Tibial nerve (tissue), 4 donors: ENCODE data around the gene RBM17.

ENCODE experiments used
- EP300 ChIP-seq, 2 donors: sonication (generic); formaldehyde crosslinking; IDR thresholded peaks; one replicate each; pipeline ENCODE4 v1.6.1; 2017; ENCODE audit warnings: antibody characterized with exemption in 2 of 2, mild to moderate bottlenecking in 1 of 2
- POLR2A ChIP-seq, 2 donors: fragments of 450-650 bp; IDR thresholded peaks; one replicate each; pipeline ENCODE4 v1.6.1; 2017; ENCODE audit warnings: antibody characterized with exemption in 2 of 2, mild to moderate bottlenecking in 2 of 2, moderate library complexity in 2 of 2
- TF ChIP-seq, protein P1 (sequence below), 5 experiments: fragments of 200-600 bp in 3 of 5; fragments of 450-650 bp in 2 of 5; sonication (generic) in 3 of 5; IDR thresholded peaks; one replicate each; pipeline ENCODE4 v1.5.1; 2016 to 2019; ENCODE audit warnings: antibody characterized with exemption in 5 of 5, mild to moderate bottlenecking in 3 of 5, moderate library complexity in 2 of 5

DNA sequence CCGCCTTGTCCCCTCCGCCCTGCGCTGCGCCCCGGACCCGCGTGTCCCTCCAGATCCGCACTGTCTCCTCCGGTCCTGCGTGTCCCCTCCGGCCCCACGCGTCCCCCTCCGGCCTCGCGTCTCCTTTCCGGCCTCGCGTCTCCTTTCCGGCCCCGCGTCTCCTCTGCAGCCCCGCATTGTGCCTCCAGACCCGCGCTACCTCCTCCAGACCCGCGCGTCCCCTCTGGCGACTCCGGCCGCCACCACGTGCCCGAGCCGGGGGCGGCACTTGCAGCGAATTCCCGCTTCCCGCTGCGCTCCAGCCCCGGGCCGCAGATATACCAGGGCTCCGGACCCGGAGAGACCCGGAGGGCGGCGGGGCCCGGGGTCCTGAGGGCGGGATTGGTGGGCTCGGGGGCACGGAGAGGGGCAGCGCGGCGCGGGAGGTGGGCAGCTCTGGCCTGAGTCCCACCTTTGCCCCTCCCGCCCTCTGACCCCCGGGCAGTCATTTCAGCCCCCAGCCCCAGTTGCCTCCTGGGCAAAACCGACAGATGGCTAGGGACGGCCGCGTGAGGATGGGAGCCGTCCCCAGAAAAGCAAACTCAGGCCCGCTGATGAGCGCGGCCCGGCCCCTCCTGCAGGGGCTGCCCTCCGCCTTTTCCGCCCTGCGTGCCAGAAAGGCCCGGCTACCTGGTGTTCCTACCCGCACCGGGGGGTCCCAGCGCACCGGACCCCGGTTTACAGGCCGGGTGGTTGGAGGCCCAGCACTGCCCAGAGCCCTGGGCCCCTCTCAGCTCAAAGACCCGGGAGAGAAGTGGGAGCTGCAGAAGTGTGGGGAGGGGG is 56.5 kb downstream of the RBM17 start:
- TF ChIP-seq, protein P1, sequence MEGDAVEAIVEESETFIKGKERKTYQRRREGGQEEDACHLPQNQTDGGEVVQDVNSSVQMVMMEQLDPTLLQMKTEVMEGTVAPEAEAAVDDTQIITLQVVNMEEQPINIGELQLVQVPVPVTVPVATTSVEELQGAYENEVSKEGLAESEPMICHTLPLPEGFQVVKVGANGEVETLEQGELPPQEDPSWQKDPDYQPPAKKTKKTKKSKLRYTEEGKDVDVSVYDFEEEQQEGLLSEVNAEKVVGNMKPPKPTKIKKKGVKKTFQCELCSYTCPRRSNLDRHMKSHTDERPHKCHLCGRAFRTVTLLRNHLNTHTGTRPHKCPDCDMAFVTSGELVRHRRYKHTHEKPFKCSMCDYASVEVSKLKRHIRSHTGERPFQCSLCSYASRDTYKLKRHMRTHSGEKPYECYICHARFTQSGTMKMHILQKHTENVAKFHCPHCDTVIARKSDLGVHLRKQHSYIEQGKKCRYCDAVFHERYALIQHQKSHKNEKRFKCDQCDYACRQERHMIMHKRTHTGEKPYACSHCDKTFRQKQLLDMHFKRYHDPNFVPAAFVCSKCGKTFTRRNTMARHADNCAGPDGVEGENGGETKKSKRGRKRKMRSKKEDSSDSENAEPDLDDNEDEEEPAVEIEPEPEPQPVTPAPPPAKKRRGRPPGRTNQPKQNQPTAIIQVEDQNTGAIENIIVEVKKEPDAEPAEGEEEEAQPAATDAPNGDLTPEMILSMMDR (IDR thresholded peaks at IDR 0.05): no peak
- TF ChIP-seq POLR2A (IDR thresholded peaks at IDR 0.05): no peak
- TF ChIP-seq EP300 (IDR thresholded peaks at IDR 0.05): no peak
